ENCODE measurements around the gene CCIN.
"Not testable (repeated sequence)": the region's sequence is repeated elsewhere in the genome, so short reads cannot be mapped to it uniquely, and the experiment has no call there.

CCIN gene

GRCh38 chr9:36141288-36141687 is 27.9 kb upstream of the CCIN start:
- DNase-seq (ENCODE audit: low read depth), result no peak

DNA sequence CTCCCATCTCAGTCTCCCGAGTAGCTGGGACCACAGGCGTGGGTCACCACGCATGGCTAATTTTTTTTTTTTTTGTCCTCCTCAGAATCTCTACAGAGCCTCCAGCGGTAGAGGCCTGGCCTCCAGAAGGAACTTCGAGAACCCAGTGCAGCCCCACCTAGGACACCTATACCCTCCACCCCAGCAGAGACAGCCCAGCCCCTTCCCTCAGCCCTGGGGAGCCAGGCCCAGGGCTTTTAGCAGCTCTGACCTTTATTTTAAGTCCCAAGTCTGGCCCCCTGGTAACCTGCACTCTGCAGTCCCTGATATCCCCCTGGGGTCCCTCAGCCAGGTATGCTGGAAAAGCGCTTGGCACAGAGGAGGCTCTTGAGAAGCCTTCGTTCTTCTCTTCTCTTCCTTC is 27.4 kb upstream of the CCIN start:
- no peak for DNase-seq (ENCODE audit: low read depth)

GRCh38 chr9:36142510-36143244 is 26.5 kb upstream of the CCIN start:
- DNase-seq (ENCODE audit: low read depth), result no peak

GRCh38 chr9:36143245-36143641 is 25.9 kb upstream of the CCIN start:
- DNase-seq (ENCODE audit: low read depth), result no peak

DNA sequence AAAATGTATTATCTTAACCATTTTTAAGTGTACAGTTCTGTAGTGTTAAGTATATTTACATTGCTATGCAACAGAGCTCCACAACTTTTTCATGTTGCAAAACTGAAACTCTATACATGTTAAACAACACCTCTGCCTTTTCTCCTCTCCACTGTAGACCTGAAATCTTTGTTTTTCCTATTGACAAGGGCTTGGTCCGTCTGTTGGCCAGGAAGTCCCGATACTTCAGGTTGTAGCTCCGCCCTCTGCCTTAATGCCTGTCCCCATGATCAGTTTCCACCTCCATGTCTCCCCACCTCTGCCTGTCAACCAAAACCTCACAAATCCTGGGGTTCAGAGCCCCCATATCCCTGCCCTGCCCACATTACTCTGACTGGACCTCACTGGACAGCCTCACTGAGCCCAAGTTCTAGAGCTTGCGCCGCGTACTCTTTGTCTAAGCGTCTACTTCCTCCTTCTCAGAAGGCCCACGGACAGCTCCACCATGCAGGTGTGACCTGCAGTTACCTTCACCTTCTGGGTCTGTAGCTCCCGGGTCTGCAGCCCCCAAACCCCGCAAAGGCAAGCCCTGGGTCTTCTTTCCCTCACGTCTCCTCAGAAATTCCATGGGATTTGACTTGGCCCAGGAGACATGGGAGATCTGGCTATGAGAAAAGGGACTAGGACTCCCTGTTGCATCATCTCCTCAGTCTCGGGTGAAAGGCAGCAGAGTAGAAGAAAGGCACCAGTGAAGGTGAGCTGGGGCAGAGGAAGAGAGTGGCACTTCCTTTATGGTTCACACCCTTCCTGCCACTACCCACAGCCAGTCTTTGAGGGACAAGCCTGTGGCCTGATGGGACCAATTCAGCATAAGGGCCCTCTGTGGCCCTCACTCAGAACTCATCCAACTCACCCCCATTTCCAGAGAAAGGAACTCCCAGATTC is 24.6 kb upstream of the CCIN start:
- DNase-seq (ENCODE audit: low read depth), result no peak

DNA sequence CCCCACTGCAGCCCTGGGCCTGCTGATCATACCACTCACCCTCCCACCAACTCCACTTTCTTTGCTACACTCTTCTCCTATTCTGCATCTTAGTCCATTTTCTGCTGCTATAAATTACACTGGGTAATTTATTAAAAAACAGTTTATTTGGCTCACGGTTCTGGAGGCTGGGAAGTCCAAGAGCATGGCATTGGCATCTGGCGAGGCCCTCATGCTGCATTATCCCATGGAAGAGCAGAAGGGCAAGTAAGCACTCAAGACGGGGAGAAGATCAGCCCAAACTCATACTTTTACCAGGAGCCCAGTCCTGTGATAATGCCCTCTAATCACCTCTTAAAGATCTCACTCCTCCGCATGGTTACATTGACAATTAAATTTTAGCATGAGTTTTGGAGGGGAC is 23.2 kb upstream of the CCIN start:
- DNase-seq (ENCODE audit: low read depth), result no peak

- no peak for DNase-seq (ENCODE audit: low read depth)
These were observed 22.5 kb upstream of the CCIN start for GRCh38 chr9:36146651-36147050.

DNA sequence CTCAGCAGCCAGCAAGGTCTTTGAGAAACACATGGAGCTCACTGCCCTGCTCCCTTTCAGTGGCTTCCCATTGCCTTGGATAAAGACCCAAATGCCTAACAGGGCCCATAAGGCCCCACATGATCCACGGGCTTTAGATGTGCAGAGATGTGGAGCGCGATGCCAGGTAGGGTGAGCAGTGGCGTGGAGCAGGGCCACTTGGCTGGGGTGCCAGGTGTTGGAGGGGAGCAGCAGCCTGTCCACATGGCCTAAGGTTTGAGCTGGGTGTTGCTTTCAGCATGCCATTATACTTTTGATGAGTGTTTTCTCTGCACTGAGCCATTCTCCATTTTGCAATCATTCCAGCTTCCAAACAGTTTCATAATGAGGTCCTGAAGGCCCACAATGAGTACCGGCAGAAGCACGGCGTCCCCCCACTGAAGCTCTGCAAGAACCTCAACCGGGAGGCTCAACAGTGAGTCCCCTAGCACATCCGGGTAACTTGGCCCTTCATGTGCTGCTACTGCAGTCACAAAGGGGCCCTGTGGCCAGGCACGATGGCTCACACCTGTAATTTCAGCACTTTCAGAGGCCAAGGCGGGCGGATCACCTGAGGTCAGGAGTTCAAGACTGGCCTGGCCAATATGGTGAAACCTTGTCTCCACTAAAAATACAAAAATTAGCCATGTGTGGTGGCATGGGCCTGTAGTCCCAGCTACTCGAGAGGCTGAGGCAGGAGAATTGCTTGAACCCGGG is 21.6 kb upstream of the CCIN start:
- DNase-seq (ENCODE audit: low read depth), result no peak

- peak; percentile 96 for DNase-seq (ENCODE audit: low read depth)
These were observed 20.7 kb upstream of the CCIN start for GRCh38 chr9:36148311-36149051.

DNA sequence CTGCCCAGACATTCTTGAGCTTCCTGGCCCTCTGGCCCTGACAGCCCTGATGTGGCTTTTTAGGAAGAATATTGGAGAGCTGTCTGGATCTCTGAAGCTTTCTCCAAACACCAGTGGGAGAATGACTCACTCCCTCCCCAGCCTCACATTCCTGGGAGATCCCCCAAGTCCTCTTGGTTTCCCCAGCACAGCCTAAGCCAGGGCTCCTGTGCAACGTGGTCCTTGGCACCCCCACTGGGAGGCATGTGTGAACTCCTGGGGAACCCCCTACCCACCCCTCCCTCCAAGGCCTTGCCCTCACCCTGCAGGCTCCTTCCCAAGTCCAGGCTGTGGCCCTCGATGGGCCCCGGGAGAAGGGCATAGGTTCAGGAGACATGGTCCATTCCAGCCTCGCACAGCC is 20.0 kb upstream of the CCIN start:
- DNase-seq (ENCODE audit: low read depth), result no peak

- no peak for DNase-seq (ENCODE audit: low read depth)
These were observed 18.4 kb upstream of the CCIN start for GRCh38 chr9:36150574-36151315.

GRCh38 chr9:36151316-36152210 is 17.6 kb upstream of the CCIN start:
- DNase-seq (ENCODE audit: low read depth), result no peak

DNA sequence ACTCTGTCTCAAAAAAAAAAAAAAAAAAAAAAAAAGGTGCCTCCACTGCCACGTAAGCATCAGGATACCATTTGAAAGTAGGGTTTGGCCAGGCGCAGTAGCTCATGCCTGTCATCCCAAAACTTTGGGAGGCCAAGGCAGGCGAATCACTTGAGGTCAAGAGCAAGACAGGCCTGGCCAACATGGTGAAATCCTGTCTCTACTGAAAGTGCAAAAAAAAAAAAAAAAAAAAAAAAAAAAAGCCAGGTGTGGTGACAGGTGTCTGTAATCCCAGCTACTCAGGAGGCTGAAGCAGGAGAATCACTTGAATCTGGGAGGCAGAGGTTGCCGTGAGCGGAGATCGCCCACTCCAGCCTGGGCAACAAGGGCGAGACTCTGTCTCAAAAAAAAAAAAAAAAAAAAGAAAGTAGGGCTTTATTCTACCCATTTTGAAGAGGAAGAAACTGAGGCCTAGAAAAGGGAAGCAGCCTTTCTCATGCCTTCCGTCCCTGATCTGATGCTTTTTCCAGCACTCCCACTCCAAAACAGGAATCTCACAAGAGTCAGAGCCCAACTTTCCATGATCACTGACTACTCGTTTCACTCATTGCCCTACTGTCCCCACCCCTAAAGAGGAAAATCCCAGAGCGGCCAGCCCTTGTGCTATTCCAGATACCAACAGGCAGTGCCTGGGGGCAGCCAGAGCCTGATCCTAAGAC is 16.3 kb upstream of the CCIN start:
- no peak for DNase-seq (ENCODE audit: low read depth)

GRCh38 chr9:36153746-36154145 is 15.4 kb upstream of the CCIN start:
- DNase-seq (ENCODE audit: low read depth), result no peak

DNA sequence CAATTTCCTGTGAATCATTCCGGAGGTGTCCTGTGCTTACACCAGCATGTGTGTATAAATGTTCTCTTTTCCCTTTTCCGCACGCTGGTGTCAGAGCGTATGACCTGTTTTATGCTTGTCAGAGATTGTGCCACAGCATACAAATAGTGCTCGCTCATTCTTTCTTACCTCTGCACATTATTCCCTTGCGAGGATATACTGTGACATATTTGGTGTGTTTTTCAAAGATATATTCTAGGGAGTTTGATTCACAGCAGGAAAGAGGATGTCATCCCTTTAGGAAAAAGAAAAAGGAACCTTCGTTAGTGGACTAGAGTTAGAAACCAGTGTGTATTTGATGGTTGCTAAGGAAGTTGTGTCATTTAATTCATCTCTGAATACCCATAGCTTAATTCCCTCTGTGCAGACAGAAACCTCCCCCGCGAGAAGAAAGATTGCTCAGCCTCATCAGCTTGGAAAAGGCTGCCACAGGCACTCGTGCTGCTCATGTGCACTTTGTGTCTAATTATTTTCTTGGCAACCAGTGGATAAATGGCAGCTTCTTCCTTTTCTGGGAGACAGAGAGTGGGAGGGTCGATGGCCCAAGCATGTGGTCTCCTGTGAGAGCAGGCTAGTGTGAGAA is 14.7 kb upstream of the CCIN start:
- no peak for DNase-seq (ENCODE audit: low read depth)

- no peak for DNase-seq (ENCODE audit: low read depth)
These were observed 13.1 kb upstream of the CCIN start for GRCh38 chr9:36156116-36156515.

GRCh38 chr9:36158122-36158521 is 11.1 kb upstream of the CCIN start:
- no peak for DNase-seq (ENCODE audit: low read depth)

DNA sequence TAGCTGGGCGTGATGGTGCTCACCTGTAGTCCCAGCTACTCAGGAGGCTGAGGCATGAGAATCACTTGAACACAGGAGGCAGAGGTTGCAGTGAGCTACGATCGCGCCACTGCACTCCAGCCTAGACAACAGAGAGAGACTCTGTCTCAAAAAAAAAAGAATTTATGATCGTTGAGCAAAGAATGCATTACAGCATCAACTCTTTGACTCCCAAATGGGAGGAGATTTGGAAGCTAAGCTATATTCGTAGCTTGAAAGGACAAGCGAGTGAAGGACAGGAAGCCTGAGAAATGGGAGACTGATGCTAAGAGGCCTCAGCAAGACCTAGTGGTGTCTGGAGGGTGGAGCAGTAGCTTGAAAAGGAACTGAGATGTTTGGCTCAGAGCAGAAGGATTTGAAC is 10.3 kb upstream of the CCIN start:
- no peak for DNase-seq (ENCODE audit: low read depth)

DNA sequence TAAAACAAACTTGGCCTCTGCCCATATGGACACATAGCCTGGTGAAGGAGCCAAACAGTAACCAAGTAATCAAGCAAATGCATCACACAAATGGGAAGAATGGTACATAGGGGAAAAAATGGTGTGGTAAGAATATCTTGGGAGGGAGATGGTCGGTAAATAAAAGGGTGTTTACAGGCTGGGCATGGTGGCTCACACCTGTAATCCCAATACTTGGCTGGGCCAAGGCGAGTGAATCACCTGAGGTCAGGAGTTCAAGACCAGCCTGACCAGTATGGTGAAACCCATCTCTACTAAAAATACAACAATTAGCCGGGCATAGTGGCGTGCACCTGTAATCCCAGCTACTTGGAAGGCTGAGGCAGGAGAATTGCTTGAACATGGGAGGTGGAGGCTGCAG is 9.7 kb upstream of the CCIN start:
- DNase-seq (ENCODE audit: low read depth), result not testable (repeated sequence)

Data from non-pigmented ciliary epithelial cell (primary cell).